HG03025 (cell line): ENCODE results near the gene GIMAP8.
A peak's percentile ranks its signal among the peaks of the same experiment; 100 is the strongest.

Source experiments
- ATAC-seq: cut with Tn5 transposase; IDR thresholded peaks from one replicate; pipeline ENCODE4 v1.9.1; 2021; ENCODE audit warnings: mild to moderate bottlenecking, moderate library complexity; ENCODE audit not compliant: unreplicated experiment, low FRiP score

The GIMAP8 gene

DNA sequence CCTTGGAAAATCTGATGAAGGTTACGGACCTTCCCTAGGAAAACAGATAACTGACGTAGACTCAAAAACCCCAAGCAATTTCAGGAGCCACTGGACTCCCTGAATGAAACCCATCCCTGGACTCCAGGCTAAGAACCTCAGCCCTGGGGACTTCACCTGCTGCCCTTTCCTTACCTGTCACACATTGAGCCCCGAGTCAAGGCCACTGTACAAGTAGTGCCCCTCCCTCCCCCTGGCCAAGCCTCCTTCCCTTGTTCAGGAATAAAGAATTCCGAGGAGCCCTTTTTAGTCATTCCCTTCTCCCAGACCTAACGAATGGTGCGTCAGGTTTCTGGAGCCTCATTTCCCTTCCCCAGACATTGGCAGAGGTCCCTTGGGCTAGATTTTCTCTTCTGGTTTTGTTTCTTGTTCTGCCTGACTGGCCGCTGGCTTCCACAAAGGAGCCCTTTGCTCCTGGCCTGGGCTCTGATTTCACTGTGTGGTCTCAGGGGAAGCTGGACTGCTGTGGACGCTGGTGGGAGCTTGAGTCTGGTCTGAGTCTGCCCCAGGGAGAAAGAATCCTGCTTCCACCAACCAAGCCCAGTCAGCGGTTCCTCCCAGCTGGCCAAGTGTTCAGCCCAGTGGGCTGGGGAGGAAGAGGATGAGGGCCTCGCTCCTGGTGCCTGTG is 39.6 kb upstream of the GIMAP8 start:
- ATAC-seq = no peak

- no peak for ATAC-seq
Measured at GRCh38 chr7:150411606-150412005, 38.8 kb upstream of the GIMAP8 start.

DNA sequence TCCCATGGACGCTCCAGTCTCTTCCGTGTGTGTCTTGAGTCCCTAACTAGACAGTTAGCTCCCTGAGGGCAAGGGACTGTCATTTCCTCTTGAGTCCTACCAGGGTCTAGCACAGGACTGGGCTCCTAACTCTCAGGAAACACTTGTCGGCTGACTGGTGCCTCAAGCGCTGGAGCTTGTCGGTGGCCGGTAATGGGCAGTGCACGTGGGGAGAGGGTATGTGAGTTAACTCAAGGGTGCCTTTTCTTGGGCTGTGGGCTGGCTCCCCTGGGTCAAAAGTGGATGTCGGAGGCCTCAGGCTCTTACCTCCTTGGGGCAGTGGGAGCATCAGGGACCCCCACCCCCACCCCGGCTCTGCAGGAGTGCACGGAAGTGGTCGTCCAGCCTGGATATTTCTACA is 38.4 kb upstream of the GIMAP8 start:
- no peak for ATAC-seq

GRCh38 chr7:150412518-150413488 is 37.6 kb upstream of the GIMAP8 start:
- no peak for ATAC-seq

- ATAC-seq = no peak
Measured at GRCh38 chr7:150413640-150414081, 36.8 kb upstream of the GIMAP8 start.

GRCh38 chr7:150415161-150416153 is 35.0 kb upstream of the GIMAP8 start:
- no peak for ATAC-seq

DNA sequence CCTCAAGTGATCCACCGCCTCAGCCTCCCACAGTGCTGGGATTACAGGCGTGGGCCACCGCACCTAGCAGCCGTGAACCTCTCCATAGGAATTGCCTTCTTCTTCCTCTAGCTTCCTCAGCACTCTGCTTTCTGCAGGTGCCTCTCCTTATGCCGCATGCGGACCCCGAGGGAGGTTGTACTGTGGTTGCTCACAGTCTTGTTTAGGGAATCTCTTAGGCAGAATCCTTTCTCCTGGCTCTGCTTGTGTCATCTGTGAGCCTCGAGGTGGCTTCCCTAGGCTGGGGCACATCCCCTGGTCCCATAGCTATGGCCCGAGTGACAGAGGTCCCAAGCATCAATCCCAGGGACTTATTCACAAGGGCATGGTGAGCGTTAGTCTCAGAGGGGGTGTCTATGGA is 33.2 kb upstream of the GIMAP8 start:
- ATAC-seq = no peak

GRCh38 chr7:150417863-150418262 is 32.6 kb upstream of the GIMAP8 start:
- no peak for ATAC-seq

GRCh38 chr7:150420242-150420641 is 30.2 kb upstream of the GIMAP8 start:
- ATAC-seq = no peak

DNA sequence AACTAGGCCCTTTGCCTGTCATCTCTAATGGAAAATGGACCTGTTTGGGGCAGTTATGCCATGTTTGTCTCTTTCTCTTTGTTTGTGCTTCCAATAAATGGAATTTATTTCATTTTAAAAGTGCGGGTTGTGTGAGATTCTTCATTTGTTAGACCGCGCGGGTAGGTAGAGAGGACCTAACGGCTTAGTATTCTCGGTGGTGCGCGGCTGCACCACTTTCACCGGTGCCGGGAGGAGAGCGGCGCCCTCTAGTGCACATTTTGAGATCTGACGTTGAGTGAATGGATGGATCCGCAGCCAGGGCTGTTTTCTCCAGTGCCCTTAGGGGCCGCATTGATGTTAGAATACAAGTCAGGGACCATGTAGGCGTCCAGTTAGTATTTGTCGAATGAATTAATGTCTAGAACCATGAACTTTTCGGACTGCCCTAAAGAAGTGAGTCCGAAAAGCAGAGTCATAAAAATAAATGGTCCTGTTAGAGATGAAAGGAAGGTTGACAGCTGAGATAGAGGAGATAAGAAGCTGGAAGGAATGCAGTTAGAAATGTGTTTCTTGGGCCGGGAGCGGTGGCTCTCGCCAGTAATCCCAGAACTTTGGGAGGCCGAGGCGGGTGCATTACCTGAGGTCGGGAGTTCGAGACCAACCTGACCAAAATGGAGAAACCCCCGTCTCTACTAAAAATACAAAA is 29.3 kb upstream of the GIMAP8 start:
- peak; percentile 87 for ATAC-seq

DNA sequence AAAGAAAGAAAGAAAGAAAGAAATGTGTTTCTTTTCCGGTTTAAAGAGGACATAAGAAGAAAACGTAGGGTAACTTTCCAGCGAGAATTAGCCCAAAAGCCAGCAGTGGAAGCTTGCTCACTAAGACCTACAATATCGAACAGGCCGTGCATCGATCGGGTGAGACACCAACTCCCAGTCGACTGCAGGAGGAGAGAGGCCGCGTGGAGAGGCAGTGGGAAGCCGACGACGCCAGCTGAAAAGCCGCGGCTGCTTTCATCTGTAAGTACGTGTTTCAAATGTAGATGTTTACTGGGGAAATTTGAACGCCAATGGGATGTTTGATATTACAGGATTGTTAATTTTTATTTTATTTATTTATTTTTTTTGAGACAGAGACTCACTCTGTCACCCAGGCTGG is 28.6 kb upstream of the GIMAP8 start:
- no peak for ATAC-seq

DNA sequence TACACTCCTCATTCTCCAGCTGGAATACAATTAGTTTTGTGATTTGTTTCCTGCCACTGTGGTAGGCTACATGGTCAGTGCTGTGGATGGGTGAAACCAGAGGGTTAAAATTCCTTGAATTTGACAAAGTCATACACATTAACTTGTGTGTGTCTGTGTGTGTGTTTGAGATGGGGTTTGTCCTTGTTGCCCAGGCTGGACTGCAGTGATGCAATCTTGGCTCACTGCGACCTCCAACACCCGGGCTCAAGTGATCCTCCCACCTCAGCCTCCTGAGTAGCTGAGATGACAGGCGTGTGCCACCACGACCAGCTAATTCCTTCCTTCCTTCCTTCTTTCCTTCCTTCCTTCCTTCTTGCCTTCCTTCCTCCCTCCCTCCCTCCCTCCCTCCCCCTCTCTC is 24.8 kb upstream of the GIMAP8 start:
- ATAC-seq = no peak

DNA sequence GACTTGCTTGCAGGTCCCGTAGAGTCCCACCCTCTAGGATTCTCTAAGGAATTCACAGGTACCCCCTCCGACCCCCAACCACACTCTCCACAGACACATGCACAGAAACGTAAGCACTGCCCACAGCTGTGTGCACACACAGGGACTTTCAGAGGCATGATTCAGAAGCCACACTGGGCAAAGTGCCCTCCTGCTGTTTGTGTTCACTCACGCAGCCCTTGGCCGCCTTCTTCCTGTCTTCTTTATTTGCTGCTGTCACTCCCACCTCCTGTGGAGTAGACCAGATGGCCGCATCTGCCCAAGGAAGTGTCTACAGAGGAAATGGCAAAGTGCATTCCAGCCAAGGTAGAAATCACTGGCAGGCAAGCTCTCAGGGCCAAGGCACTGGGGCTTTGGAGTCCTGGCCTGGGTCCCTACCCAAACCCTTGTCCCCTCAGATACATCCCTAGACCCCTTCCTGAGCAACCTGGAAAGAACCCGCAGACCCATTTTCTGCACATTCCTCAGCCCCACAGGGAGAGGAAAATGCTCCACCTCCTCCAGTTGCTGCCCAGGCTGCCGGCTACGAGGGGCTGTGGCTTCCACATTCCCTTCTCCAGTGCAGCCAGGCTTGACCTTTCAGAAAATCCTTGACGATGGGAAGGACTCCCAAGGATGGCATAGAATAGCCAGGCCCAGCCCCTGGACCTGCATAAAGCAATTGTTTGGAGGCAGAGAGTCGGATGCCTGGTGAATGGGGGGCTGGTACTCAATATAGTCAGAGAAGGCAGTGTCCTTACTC is 21.6 kb upstream of the GIMAP8 start:
- ATAC-seq = no peak

GRCh38 chr7:150429699-150430098 is 20.7 kb upstream of the GIMAP8 start:
- no peak for ATAC-seq

GRCh38 chr7:150430465-150431085 is 19.9 kb upstream of the GIMAP8 start:
- no peak for ATAC-seq

GRCh38 chr7:150431839-150432658 is 18.4 kb upstream of the GIMAP8 start:
- ATAC-seq = no peak

DNA sequence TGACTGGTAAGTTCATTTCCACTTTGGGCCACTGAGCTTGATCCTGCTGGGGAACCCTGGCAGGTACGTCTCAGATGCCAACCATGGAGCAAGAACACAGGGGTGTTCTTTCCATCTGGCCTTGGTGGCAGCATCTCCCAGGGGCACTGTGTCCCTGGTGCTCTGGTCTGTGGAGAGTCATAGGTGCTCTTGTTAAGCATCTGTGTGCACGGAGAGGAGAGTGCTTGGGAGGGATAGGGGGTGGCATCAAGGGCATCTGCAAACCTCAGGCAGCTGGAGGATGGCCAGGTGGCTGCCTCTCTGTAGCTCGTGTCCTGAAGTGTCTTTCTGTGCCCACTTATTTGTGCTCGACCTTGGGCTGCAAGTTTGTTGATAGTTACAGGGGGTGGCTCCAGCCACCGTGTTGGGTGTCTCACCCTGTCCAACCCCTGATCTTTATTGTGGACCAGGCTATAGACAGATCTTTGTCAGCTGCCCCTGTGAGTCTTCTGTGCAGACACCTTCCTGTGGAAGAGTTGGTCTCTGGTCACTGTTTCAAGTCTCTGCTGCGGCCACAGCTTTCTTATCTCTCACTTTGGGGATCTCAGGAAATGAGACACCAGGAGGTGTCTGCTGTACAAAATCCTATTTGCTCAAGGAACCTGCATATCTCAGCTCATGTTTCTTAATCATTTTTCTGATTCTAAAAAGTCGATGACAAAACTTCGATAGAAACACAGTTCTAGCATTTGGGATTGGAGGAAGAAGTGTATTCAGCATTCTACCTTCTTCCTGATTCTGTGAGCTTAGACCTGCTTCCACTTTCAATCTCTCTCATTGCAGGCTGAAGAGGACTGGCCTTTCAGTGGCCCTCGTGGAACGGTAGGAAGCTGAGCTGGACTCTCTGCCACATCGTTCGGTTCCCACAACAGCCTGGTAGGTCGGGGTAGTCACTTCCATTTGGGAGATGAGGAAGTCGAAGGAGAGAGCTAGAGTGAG is 17.2 kb upstream of the GIMAP8 start:
- peak; percentile 36 for ATAC-seq
